Endodermal cell (in vitro differentiated cells): ENCODE measurements around the gene RHOU. TPM values are rescaled to one million over a fixed set of nuclear protein-coding genes. Genes with fewer than 3 reads are reported as not detected.
"Not testable (repeated sequence)": the region's sequence is repeated elsewhere in the genome, so short reads cannot be mapped to it uniquely, and the experiment has no call there.

Source experiments
- DNase-seq: peaks from one replicate; pipeline ENCODE4 v3.0.0-alpha.2; 2017
- H3K27ac ChIP-seq: 2 replicates; pipeline ENCODE4 v1.5.1; 2013; ENCODE audit warnings: mild to moderate bottlenecking, low read depth, low read length, moderate library complexity
- H3K27me3 ChIP-seq: 2 replicates; pipeline ENCODE4 v1.6.1; 2013; ENCODE audit warnings: mild to moderate bottlenecking, low read length, moderate library complexity; ENCODE audit not compliant: insufficient read depth, control insufficient read depth, poor library complexity, severe bottlenecking
- H3K36me3 ChIP-seq: 2 replicates; pipeline ENCODE4 v1.7.0; 2013; ENCODE audit warnings: mild to moderate bottlenecking, low read length, moderate library complexity; ENCODE audit not compliant: control insufficient read depth, insufficient read depth
- H3K4me1 ChIP-seq: one replicate; pipeline ENCODE4 v1.7.0; 2013; ENCODE audit warnings: low read length; ENCODE audit not compliant: control insufficient read depth, insufficient read depth
- H3K4me3 ChIP-seq: 2 replicates; pipeline ENCODE4 v1.5.1; 2013; ENCODE audit warnings: mild to moderate bottlenecking, low read length, moderate library complexity
- H3K9ac ChIP-seq: 2 replicates; pipeline ENCODE4 v1.6.1; 2013; ENCODE audit warnings: mild to moderate bottlenecking, low read length, moderate library complexity; ENCODE audit not compliant: poor library complexity, severe bottlenecking; ENCODE audit errors: extremely low read depth
- H3K9me3 ChIP-seq: 2 replicates; pipeline ENCODE4 v1.6.1; 2013; ENCODE audit warnings: mild to moderate bottlenecking, low read length, moderate library complexity; ENCODE audit not compliant: control insufficient read depth
- H3K27ac Mint-ChIP-seq: 2 replicates; pipeline ENCODE4 v1.8.0; 2020; ENCODE audit warnings: mixed read lengths
- H3K27me3 Mint-ChIP-seq: 2 replicates; pipeline ENCODE4 v1.8.0; 2021; ENCODE audit warnings: mild to moderate bottlenecking, mixed read lengths; ENCODE audit not compliant: insufficient read depth
- H3K36me3 Mint-ChIP-seq: 2 replicates; pipeline ENCODE4 v1.8.0; 2020; ENCODE audit warnings: low read depth, mixed read lengths
- H3K4me1 Mint-ChIP-seq: 2 replicates; pipeline ENCODE4 v1.8.0; 2020; ENCODE audit warnings: mixed read lengths
- H3K4me3 Mint-ChIP-seq: 2 replicates; pipeline ENCODE4 v1.8.0; 2020; ENCODE audit warnings: mild to moderate bottlenecking, moderate library complexity, mixed read lengths
- H3K9me3 Mint-ChIP-seq: 2 replicates; pipeline ENCODE4 v1.8.0; 2020; ENCODE audit warnings: mild to moderate bottlenecking, mixed read lengths
- CTCF ChIP-seq: fragments of 200-600 bp; sonication (generic); conservative IDR thresholded peaks from 2 replicates; pipeline ENCODE4 v1.5.0; 2021; ENCODE audit warnings: antibody characterized with exemption, mild to moderate bottlenecking
- WGBS, 2 experiments: methylation state at CpG; one replicate each; pipeline versions ENCODE4 v1.1.5 to v1.1.7; 2013; ENCODE audit warnings: missing lambda C conversion rate in 2 of 2, mixed read lengths in 1 of 2; ENCODE audit not compliant: insufficient coverage in 1 of 2, insufficient read length in 1 of 2; 5-methylcytosine and 5-hydroxymethylcytosine counted together
- total RNA-seq, 2 donors: library from RNA; stranded (reverse); fragmentation: NEBNext Ultra II Directional in 1 of 2; extraction: Animal tissue kit (Norgen Biotek cat#: 25700) in 1 of 2; gene quantifications; 2 replicates in 1 of 2; 3 replicates in 1 of 2; pipeline ENCODE4 v1.2.1, GENCODE V29; 2021

The RHOU gene
- total RNA-seq, 2 donors from 2014 or later, result 9.0 to 12.0 TPM

GRCh38 chr1:228768355-228769000, 33.2 kb downstream of the RHOU start:
- Histone ChIP-seq H3K27me3 (peaks cover 73% of the 10 kb centered on the region), H3K4me3 (no peak overlapping the region), H3K4me1 (no peaks in the 10 kb centered on the region), H3K9ac (no peak overlapping the region), H3K9me3 (no peaks in the 10 kb centered on the region), H3K36me3 (no peaks in the 10 kb centered on the region), H3K27ac (no peak overlapping the region)
- no peak for DNase-seq
- Mint-ChIP-seq H3K27ac (no peak overlapping the region), H3K4me3 (no peak overlapping the region), H3K36me3 (no peaks in the 10 kb centered on the region), H3K27me3 (peaks cover 71% of the 10 kb centered on the region), H3K4me1 (peaks cover 10% of the 10 kb centered on the region), H3K9me3 (peaks cover 2% of the 10 kb centered on the region)
- WGBS, 2 experiments, result 94 to 95% methylated on average over 10 to 12 of the region's 12 CpGs
- no peak for TF ChIP-seq CTCF

- H3K36me3 Mint-ChIP-seq, result no peaks in the 10 kb centered on the region
- Histone ChIP-seq H3K9me3 (no peaks in the 10 kb centered on the region), H3K36me3 (no peaks in the 10 kb centered on the region), H3K4me1 (no peaks in the 10 kb centered on the region), H3K9ac (no peak overlapping the region), H3K27me3 (peaks cover 63% of the 10 kb centered on the region), H3K27ac (no peak overlapping the region), H3K4me3 (no peak overlapping the region)
- DNase-seq, result no peak
- no peak overlapping the region for H3K27ac Mint-ChIP-seq
- peaks cover 2% of the 10 kb centered on the region for H3K9me3 Mint-ChIP-seq
- peaks cover 19% of the 10 kb centered on the region for H3K4me1 Mint-ChIP-seq
- TF ChIP-seq CTCF, result no peak
- WGBS, 2 experiments, result 94% methylated on average over 5 of the region's 5 CpGs; no CpG with 5 or more reads in 1 of the 2 experiments
- H3K4me3 Mint-ChIP-seq, result no peak overlapping the region
- peaks cover 60% of the 10 kb centered on the region for H3K27me3 Mint-ChIP-seq
These were observed 35.5 kb downstream of the RHOU start for GRCh38 chr1:228770779-228771223.

GRCh38 chr1:228772516-228773212, 37.4 kb downstream of the RHOU start:
- no peak overlapping the region for H3K9ac ChIP-seq
- H3K27ac Mint-ChIP-seq, result no peak overlapping the region
- H3K9me3 ChIP-seq, result no peaks in the 10 kb centered on the region
- peaks cover 2% of the 10 kb centered on the region for H3K9me3 Mint-ChIP-seq
- no peak overlapping the region for H3K4me3 Mint-ChIP-seq
- no peaks in the 10 kb centered on the region for H3K4me1 ChIP-seq
- peaks cover 18% of the 10 kb centered on the region for H3K4me1 Mint-ChIP-seq
- no peak for TF ChIP-seq CTCF
- peak; percentile 65 for DNase-seq
- no peak overlapping the region for H3K4me3 ChIP-seq
- H3K36me3 ChIP-seq, result no peaks in the 10 kb centered on the region
- H3K27me3 Mint-ChIP-seq, result peaks cover 51% of the 10 kb centered on the region
- no peak overlapping the region for H3K27ac ChIP-seq
- H3K27me3 ChIP-seq, result peaks cover 67% of the 10 kb centered on the region
- WGBS, 2 experiments, result 80% methylated on average over 3 of the region's 4 CpGs; no CpG with 5 or more reads in 1 of the 2 experiments
- H3K36me3 Mint-ChIP-seq, result no peaks in the 10 kb centered on the region

GRCh38 chr1:228775946-228776345, 40.7 kb downstream of the RHOU start:
- 83 to 86% methylated on average over 6 to 9 of the region's 9 CpGs for WGBS, 2 experiments
- peaks cover 18% of the 10 kb centered on the region for H3K27me3 Mint-ChIP-seq
- DNase-seq, H3K27ac ChIP-seq, H3K36me3 Mint-ChIP-seq, H3K9me3 Mint-ChIP-seq, H3K9me3 ChIP-seq, H3K4me3 ChIP-seq, H3K27ac Mint-ChIP-seq, H3K9ac ChIP-seq, H3K36me3 ChIP-seq, H3K4me1 ChIP-seq, H3K4me3 Mint-ChIP-seq: not testable (repeated sequence)
- peaks cover 12% of the 10 kb centered on the region for H3K4me1 Mint-ChIP-seq
- peaks cover 66% of the 10 kb centered on the region for H3K27me3 ChIP-seq
